ENCODE measurements around the gene LRCOL1. TPM values are rescaled to one million over a fixed set of nuclear protein-coding genes. Genes with fewer than 3 reads are reported as not detected.

LRCOL1 gene
- total RNA-seq, 6 experiments from 2014 or later, result 0.61 to 13.1 (median 6.8) TPM

GRCh38 chr12:132596016-132596415, 14.4 kb downstream of the LRCOL1 start:
- ATAC-seq (no peak), DNase-seq (no peak)
- Histone ChIP-seq H3K27me3 (no peaks in the 10 kb centered on the region), H3K27ac (no peak overlapping the region), H3K36me3 (no peaks in the 10 kb centered on the region), H3K4me3 (no peak overlapping the region), H3K4me1 (peaks cover 0 to 4% (median 0%) of the 10 kb centered on the region in 4 donors), H3K9me3 (no peaks in the 10 kb centered on the region)
- TF ChIP-seq POLR2A (IDR thresholded peaks at IDR 0.05) (no peak), CTCF (IDR thresholded peaks at IDR 0.05) (no peak)
- intact Hi-C loops (cut with DNase I), result no loop called here
- 77% methylated on average over 7 of the region's 18 CpGs for WGBS (ENCODE audit: insufficient coverage, low coverage, low lambda C conversion rate, missing lambda C conversion rate)

DNA sequence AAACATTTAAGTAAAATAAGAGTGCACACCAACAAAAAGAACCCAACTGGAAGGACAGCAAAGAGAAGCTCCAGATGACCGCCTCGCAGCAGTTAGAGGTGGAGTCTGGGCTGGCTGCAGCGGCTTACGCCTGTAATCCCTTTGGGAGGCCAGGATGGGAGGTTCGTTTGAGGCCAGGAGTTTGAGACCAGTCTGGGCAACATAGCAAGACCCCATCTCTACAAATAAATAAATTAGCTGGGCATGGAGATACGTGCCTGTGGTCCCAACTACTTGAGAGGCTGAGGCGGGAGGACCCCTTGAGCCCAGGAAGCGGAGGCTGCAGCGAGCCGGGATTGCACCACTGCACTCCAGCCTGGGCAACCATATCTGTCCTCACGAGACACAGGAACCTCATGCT, 15.2 kb downstream of the LRCOL1 start:
- intact Hi-C loops (cut with DNase I), result no loop called here
- no peaks in the 10 kb centered on the region for H3K27me3 ChIP-seq
- 75% methylated on average over 8 of the region's 11 CpGs for WGBS (ENCODE audit: insufficient coverage, low coverage, low lambda C conversion rate, missing lambda C conversion rate)
- no peak overlapping the region for H3K4me3 ChIP-seq
- no peaks in the 10 kb centered on the region for H3K36me3 ChIP-seq
- ATAC-seq (no peak), DNase-seq (no peak)
- H3K27ac ChIP-seq, result no peak overlapping the region
- H3K4me1 ChIP-seq, result peaks cover 0 to 2% (median 0%) of the 10 kb centered on the region in 4 donors
- no peak for TF ChIP-seq CTCF (IDR thresholded peaks at IDR 0.05)
- TF ChIP-seq POLR2A (IDR thresholded peaks at IDR 0.05), result no peak
- H3K9me3 ChIP-seq, result no peaks in the 10 kb centered on the region

GRCh38 chr12:132593938-132594358, 16.4 kb downstream of the LRCOL1 start:
- 34% methylated on average over 8 of the region's 11 CpGs for WGBS (ENCODE audit: insufficient coverage, low coverage, low lambda C conversion rate, missing lambda C conversion rate)
- Histone ChIP-seq H3K27ac (no peak overlapping the region), H3K36me3 (no peaks in the 10 kb centered on the region), H3K4me3 (no peak overlapping the region), H3K9me3 (no peaks in the 10 kb centered on the region), H3K4me1 (no peaks in the 10 kb centered on the region), H3K27me3 (no peaks in the 10 kb centered on the region)
- DNase-seq (peak; percentile 80 to 88 (median 84)), ATAC-seq (peak; percentile 94 to 96 (median 95))
- intact Hi-C loops (cut with DNase I), result no loop called here
- no peak for TF ChIP-seq POLR2A (IDR thresholded peaks at IDR 0.05)
- TF ChIP-seq CTCF (IDR thresholded peaks at IDR 0.05), result no peak

- intact Hi-C loops (cut with DNase I), result no loop called here
- TF ChIP-seq POLR2A (IDR thresholded peaks at IDR 0.05), result no peak
- no peak for TF ChIP-seq CTCF (IDR thresholded peaks at IDR 0.05)
- H3K27ac ChIP-seq, result no peak overlapping the region
- WGBS (ENCODE audit: insufficient coverage, low coverage, low lambda C conversion rate, missing lambda C conversion rate), result 66% methylated on average over 6 of the region's 18 CpGs
- H3K4me1 ChIP-seq, result no peaks in the 10 kb centered on the region
- DNase-seq (no peak), ATAC-seq (no peak)
- no peaks in the 10 kb centered on the region for H3K36me3 ChIP-seq
- no peaks in the 10 kb centered on the region for H3K9me3 ChIP-seq
- no peak overlapping the region for H3K4me3 ChIP-seq
- no peaks in the 10 kb centered on the region for H3K27me3 ChIP-seq
Measured at GRCh38 chr12:132593521-132593920, 16.9 kb downstream of the LRCOL1 start.

GRCh38 chr12:132593071-132593470, 17.3 kb downstream of the LRCOL1 start:
- DNase-seq (no peak), ATAC-seq (no peak)
- H3K27ac ChIP-seq, result no peak overlapping the region
- no peaks in the 10 kb centered on the region for H3K36me3 ChIP-seq
- H3K4me3 ChIP-seq, result no peak overlapping the region
- H3K4me1 ChIP-seq, result no peaks in the 10 kb centered on the region
- TF ChIP-seq CTCF (IDR thresholded peaks at IDR 0.05), result no peak
- 94% methylated on average over 5 of the region's 21 CpGs for WGBS (ENCODE audit: insufficient coverage, low coverage, low lambda C conversion rate, missing lambda C conversion rate)
- H3K27me3 ChIP-seq, result no peaks in the 10 kb centered on the region
- no peaks in the 10 kb centered on the region for H3K9me3 ChIP-seq
- intact Hi-C loops (cut with DNase I), result no loop called here
